Nephron (organoid): ENCODE measurements around the gene XCR1.

Experiments used
- H3K27ac Mint-ChIP-seq, 3 experiments: 2 replicates each; pipeline ENCODE4 v1.8.0; 2020; ENCODE audit warnings: mixed read lengths in 3 of 3, mild to moderate bottlenecking in 2 of 3, moderate library complexity in 1 of 3
- H3K27me3 Mint-ChIP-seq: 2 replicates; pipeline ENCODE4 v1.8.0; 2021; ENCODE audit warnings: low read depth, mild to moderate bottlenecking, moderate library complexity, mixed read lengths
- H3K36me3 Mint-ChIP-seq: 2 replicates; pipeline ENCODE4 v1.8.0; 2020; ENCODE audit warnings: low read depth, mixed read lengths
- H3K4me1 Mint-ChIP-seq: 2 replicates; pipeline ENCODE4 v1.8.0; 2020; ENCODE audit warnings: mixed read lengths
- H3K4me3 Mint-ChIP-seq, 3 experiments: 2 replicates each; pipeline ENCODE4 v1.8.0; 2020; ENCODE audit warnings: mild to moderate bottlenecking in 3 of 3, mixed read lengths in 3 of 3, moderate library complexity in 2 of 3
- H3K9me3 Mint-ChIP-seq: 2 replicates; pipeline ENCODE4 v1.8.0; 2020; ENCODE audit warnings: mixed read lengths
- TF ChIP-seq, protein P1 (sequence below), 3 experiments: fragments of 200-600 bp; sonication (generic); IDR thresholded peaks; one replicate each; pipeline ENCODE4 v1.5.0; 2021; ENCODE audit warnings: antibody characterized with exemption in 3 of 3; ENCODE audit not compliant: unreplicated experiment in 3 of 3

The XCR1 gene

GRCh38 chr3:45974686-45975085 lies 52.6 kb downstream of the XCR1 start:
- H3K9me3 Mint-ChIP-seq = no peaks in the 10 kb centered on the region
- no peak overlapping the region for H3K4me3 Mint-ChIP-seq
- no peak overlapping the region for H3K27ac Mint-ChIP-seq
- H3K4me1 Mint-ChIP-seq = peaks cover 11% of the 10 kb centered on the region
- TF ChIP-seq, protein P1, sequence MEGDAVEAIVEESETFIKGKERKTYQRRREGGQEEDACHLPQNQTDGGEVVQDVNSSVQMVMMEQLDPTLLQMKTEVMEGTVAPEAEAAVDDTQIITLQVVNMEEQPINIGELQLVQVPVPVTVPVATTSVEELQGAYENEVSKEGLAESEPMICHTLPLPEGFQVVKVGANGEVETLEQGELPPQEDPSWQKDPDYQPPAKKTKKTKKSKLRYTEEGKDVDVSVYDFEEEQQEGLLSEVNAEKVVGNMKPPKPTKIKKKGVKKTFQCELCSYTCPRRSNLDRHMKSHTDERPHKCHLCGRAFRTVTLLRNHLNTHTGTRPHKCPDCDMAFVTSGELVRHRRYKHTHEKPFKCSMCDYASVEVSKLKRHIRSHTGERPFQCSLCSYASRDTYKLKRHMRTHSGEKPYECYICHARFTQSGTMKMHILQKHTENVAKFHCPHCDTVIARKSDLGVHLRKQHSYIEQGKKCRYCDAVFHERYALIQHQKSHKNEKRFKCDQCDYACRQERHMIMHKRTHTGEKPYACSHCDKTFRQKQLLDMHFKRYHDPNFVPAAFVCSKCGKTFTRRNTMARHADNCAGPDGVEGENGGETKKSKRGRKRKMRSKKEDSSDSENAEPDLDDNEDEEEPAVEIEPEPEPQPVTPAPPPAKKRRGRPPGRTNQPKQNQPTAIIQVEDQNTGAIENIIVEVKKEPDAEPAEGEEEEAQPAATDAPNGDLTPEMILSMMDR (IDR thresholded peaks at IDR 0.05; ENCODE audit: unreplicated experiment in 3 of 3) = no peak
- H3K36me3 Mint-ChIP-seq = peaks cover 43% of the 10 kb centered on the region
- no peaks in the 10 kb centered on the region for H3K27me3 Mint-ChIP-seq

GRCh38 chr3:45972534-45973402 lies 54.5 kb downstream of the XCR1 start:
- Mint-ChIP-seq H3K27me3 (no peaks in the 10 kb centered on the region), H3K4me3 (no peak overlapping the region), H3K9me3 (no peaks in the 10 kb centered on the region), H3K4me1 (peaks cover 15% of the 10 kb centered on the region), H3K36me3 (peaks cover 35% of the 10 kb centered on the region), H3K27ac (no peak overlapping the region)
- TF ChIP-seq, protein P1 (IDR thresholded peaks at IDR 0.05; ENCODE audit: unreplicated experiment in 3 of 3) = no peak

- peaks cover 29% of the 10 kb centered on the region for H3K36me3 Mint-ChIP-seq
- peaks cover 24% of the 10 kb centered on the region for H3K4me1 Mint-ChIP-seq
- H3K27ac Mint-ChIP-seq = no peak overlapping the region
- TF ChIP-seq, protein P1 (IDR thresholded peaks at IDR 0.05; ENCODE audit: unreplicated experiment in 3 of 3) = no peak
- no peak overlapping the region for H3K4me3 Mint-ChIP-seq
- no peaks in the 10 kb centered on the region for H3K9me3 Mint-ChIP-seq
- H3K27me3 Mint-ChIP-seq = peaks cover 3% of the 10 kb centered on the region
Observed at GRCh38 chr3:45969953-45970352, 57.3 kb downstream of the XCR1 start.

DNA sequence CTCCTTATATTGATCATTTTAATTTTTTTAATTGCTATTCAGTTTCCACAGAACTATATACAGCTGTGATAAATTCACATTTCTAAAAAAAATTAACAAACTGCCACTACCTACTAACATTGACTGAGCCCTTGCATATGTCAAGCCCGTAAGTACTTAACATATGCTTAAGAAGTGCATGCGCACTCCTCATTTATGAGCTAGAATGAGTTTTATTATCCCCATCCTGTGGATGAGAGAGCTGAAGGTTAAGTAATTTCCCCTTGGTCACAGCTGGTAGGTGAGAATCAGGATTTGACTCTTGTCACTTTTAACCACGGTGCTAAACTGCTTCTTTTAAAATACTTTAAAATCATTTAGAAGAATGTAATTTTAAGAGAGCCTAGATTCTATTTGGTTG lies 58.2 kb downstream of the XCR1 start:
- Mint-ChIP-seq H3K27me3 (peaks cover 3% of the 10 kb centered on the region), H3K9me3 (no peaks in the 10 kb centered on the region), H3K27ac (no peak overlapping the region), H3K36me3 (peaks cover 32% of the 10 kb centered on the region), H3K4me1 (peaks cover 24% of the 10 kb centered on the region), H3K4me3 (no peak overlapping the region)
- TF ChIP-seq, protein P1 (IDR thresholded peaks at IDR 0.05; ENCODE audit: unreplicated experiment in 3 of 3) = no peak

DNA sequence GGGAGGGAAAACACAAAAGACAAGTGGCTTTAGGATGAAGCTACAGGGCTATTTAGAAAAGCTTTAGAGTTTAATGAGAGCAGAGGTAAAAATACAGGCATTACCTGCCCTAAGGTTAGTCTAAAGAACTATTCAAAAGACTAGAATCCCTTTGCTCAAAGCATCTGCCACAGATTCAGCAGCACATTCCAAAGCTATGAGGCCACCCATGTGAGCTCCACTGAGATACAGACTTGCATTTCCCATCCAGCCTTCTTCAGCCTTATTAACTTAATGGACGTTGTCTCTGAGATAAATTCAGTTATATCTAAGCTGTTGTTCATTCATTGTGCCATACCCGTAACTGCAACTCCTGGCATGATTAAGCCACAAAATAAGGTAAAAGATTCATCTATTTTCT lies 58.6 kb downstream of the XCR1 start:
- Mint-ChIP-seq H3K36me3 (peaks cover 35% of the 10 kb centered on the region), H3K4me3 (no peak overlapping the region), H3K27me3 (peaks cover 3% of the 10 kb centered on the region), H3K27ac (peak overlapping the region in 1 of 3 experiments; percentile 59), H3K9me3 (no peaks in the 10 kb centered on the region), H3K4me1 (peaks cover 24% of the 10 kb centered on the region)
- TF ChIP-seq, protein P1 (IDR thresholded peaks at IDR 0.05; ENCODE audit: unreplicated experiment in 3 of 3) = no peak

DNA sequence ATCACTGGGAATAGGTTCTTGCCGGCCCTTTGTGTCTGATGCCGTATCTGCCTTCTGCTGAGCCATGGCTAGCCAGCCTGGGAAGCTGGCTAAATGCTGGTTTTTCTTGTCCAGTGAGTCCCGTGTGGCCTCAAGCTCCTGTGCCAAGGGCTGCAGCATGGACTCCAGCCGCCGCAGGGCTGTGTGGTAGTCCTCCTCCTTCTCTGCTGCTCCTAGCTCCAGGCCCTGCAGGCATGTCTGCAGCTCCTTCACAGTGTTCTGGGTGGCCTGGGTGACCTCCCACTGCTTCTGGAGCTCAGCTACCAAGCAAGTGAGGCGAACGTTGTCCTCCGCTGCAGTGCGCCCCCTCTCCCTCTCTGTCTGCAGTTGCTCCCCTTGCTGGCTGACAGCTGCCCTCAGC lies 59.1 kb downstream of the XCR1 start:
- H3K9me3 Mint-ChIP-seq = no peaks in the 10 kb centered on the region
- H3K27me3 Mint-ChIP-seq = peaks cover 3% of the 10 kb centered on the region
- H3K4me1 Mint-ChIP-seq = peaks cover 24% of the 10 kb centered on the region

More for the DNA sequence above, 59.1 kb downstream of the XCR1 start:
- Mint-ChIP-seq H3K4me3 (no peak overlapping the region), H3K27ac (peak overlapping the region in 1 of 3 experiments; percentile 59), H3K36me3 (peaks cover 41% of the 10 kb centered on the region)
- TF ChIP-seq, protein P1 (IDR thresholded peaks at IDR 0.05; ENCODE audit: unreplicated experiment in 3 of 3) = no peak
